ENCODE measurements around the gene RBM47. TPM values are rescaled to one million over a fixed set of nuclear protein-coding genes. Genes with fewer than 3 reads are reported as not detected.

The RBM47 gene
- total RNA-seq, 1 donor from 2014 or later = 108 TPM

GRCh38 chr4:40506492-40506891 lies 123.2 kb downstream of the RBM47 start:
- TF ChIP-seq CTCF (IDR thresholded peaks at IDR 0.05) = no peak
- no peak for ATAC-seq
- Histone ChIP-seq H3K27me3 (ENCODE audit: low read depth) (no peaks in the 10 kb centered on the region), H3K27ac (no peak overlapping the region), H3K4me1 (peaks cover 5% of the 10 kb centered on the region), H3K9me3 (no peaks in the 10 kb centered on the region), H3K4me3 (no peak overlapping the region), H3K36me3 (no peaks in the 10 kb centered on the region)
- intact Hi-C loops (cut with DNase I) = no loop called here
- DNase-seq = no peak

GRCh38 chr4:40506066-40506465 lies 123.6 kb downstream of the RBM47 start:
- TF ChIP-seq CTCF (IDR thresholded peaks at IDR 0.05) = no peak
- Histone ChIP-seq H3K27me3 (ENCODE audit: low read depth) (no peaks in the 10 kb centered on the region), H3K9me3 (no peaks in the 10 kb centered on the region), H3K36me3 (no peaks in the 10 kb centered on the region), H3K27ac (no peak overlapping the region), H3K4me1 (peaks cover 5% of the 10 kb centered on the region), H3K4me3 (no peak overlapping the region)
- no peak for DNase-seq
- ATAC-seq = peak in 1 of 2 donors; percentile 51
- intact Hi-C loops (cut with DNase I) = no loop called here

- peak in 1 of 2 donors; percentile 25 for ATAC-seq
- no peak overlapping the region for H3K27ac ChIP-seq
Observed at GRCh38 chr4:40502934-40503333, 126.7 kb downstream of the RBM47 start.

GRCh38 chr4:40502220-40502619 lies 127.4 kb downstream of the RBM47 start:
- DNase-seq (no peak), ATAC-seq (peak in 1 of 2 donors; percentile 53)
- no peak for TF ChIP-seq CTCF (IDR thresholded peaks at IDR 0.05)
- Histone ChIP-seq H3K27me3 (ENCODE audit: low read depth) (no peaks in the 10 kb centered on the region), H3K27ac (no peak overlapping the region), H3K9me3 (no peaks in the 10 kb centered on the region), H3K36me3 (no peaks in the 10 kb centered on the region), H3K4me3 (no peak overlapping the region), H3K4me1 (peaks cover 5% of the 10 kb centered on the region)
- intact Hi-C loops (cut with DNase I) = no loop called here

More at GRCh38 chr4:40502934-40503333, 126.7 kb downstream of the RBM47 start:
- Histone ChIP-seq H3K9me3 (no peaks in the 10 kb centered on the region), H3K27me3 (ENCODE audit: low read depth) (no peaks in the 10 kb centered on the region), H3K4me3 (no peak overlapping the region), H3K36me3 (no peaks in the 10 kb centered on the region), H3K4me1 (peaks cover 5% of the 10 kb centered on the region)
- intact Hi-C loops (cut with DNase I) = no loop called here
- no peak for DNase-seq
- TF ChIP-seq CTCF (IDR thresholded peaks at IDR 0.05) = no peak

GRCh38 chr4:40500781-40501180 lies 128.9 kb downstream of the RBM47 start:
- no peak for DNase-seq
- no peak for ATAC-seq
- H3K36me3 ChIP-seq = no peaks in the 10 kb centered on the region
- no peak overlapping the region for H3K4me3 ChIP-seq
- H3K27ac ChIP-seq = no peak overlapping the region
- intact Hi-C loops (cut with DNase I) = no loop called here
- H3K9me3 ChIP-seq = no peaks in the 10 kb centered on the region
- H3K27me3 ChIP-seq (ENCODE audit: low read depth) = no peaks in the 10 kb centered on the region
- H3K4me1 ChIP-seq = peaks cover 5% of the 10 kb centered on the region
- no peak for TF ChIP-seq CTCF (IDR thresholded peaks at IDR 0.05)

- DNase-seq = no peak
- intact Hi-C loops (cut with DNase I) = no loop called here
- ATAC-seq = no peak
- no peaks in the 10 kb centered on the region for H3K9me3 ChIP-seq
- H3K36me3 ChIP-seq = no peaks in the 10 kb centered on the region
- no peak overlapping the region for H3K4me3 ChIP-seq
- H3K27ac ChIP-seq = peak overlapping the region; percentile 6
- no peak for TF ChIP-seq CTCF (IDR thresholded peaks at IDR 0.05)
- H3K27me3 ChIP-seq (ENCODE audit: low read depth) = no peaks in the 10 kb centered on the region
- peaks cover 37% of the 10 kb centered on the region for H3K4me1 ChIP-seq
Observed at GRCh38 chr4:40493160-40493559, 136.5 kb downstream of the RBM47 start.

Data from lower lobe of right lung (tissue), 2 donors.